Measurements from ENCODE around the gene WIPF2.

- no peak for TF ChIP-seq CTCF (conservative IDR thresholded peaks at IDR 0.05)
- TF ChIP-seq EZH2 (IDR thresholded peaks at IDR 0.05; ENCODE audit: low read depth): no peak
Measured at GRCh38 chr17:40278414-40278813, 59.3 kb downstream of the WIPF2 start.

All from PC-9 (cell line).